GM10266 (cell line): ENCODE measurements around the gene KIAA1217.
"Not testable (repeated sequence)": the region's sequence is repeated elsewhere in the genome, so short reads cannot be mapped to it uniquely, and the experiment has no call there.

Experiments
- DNase-seq: peaks from one replicate; pipeline ENCODE4 v3.0.0; 2012; ENCODE audit errors: extremely low spot score
- CTCF ChIP-seq: IDR thresholded peaks from 2 replicates; pipeline ENCODE4 v1.5.1; 2012; ENCODE audit warnings: mild to moderate bottlenecking, low read depth; ENCODE audit not compliant: control insufficient read depth, insufficient read depth; ENCODE audit errors: missing control alignments

The KIAA1217 gene

GRCh38 chr10:24349379-24350001 is 140.6 kb downstream of the KIAA1217 start:
- no peak for TF ChIP-seq CTCF
- no peak for DNase-seq

- TF ChIP-seq CTCF, result no peak
- no peak for DNase-seq
Observed at GRCh38 chr10:24350070-24350921, 141.4 kb downstream of the KIAA1217 start.

- not testable (repeated sequence) for DNase-seq
Observed at GRCh38 chr10:24350922-24351225, 141.9 kb downstream of the KIAA1217 start.

GRCh38 chr10:24351961-24352360 is 143.0 kb downstream of the KIAA1217 start:
- TF ChIP-seq CTCF, result no peak
- DNase-seq, result no peak

- DNase-seq, result no peak
- no peak for TF ChIP-seq CTCF
Observed at GRCh38 chr10:24352399-24352798, 143.5 kb downstream of the KIAA1217 start.

GRCh38 chr10:24353319-24353718 is 144.4 kb downstream of the KIAA1217 start:
- TF ChIP-seq CTCF, result no peak
- DNase-seq, result no peak

GRCh38 chr10:24355056-24355688 is 146.2 kb downstream of the KIAA1217 start:
- no peak for TF ChIP-seq CTCF

More at GRCh38 chr10:24355056-24355688, 146.2 kb downstream of the KIAA1217 start:
- DNase-seq, result no peak
